Stimulated activated CD4-positive, alpha-beta T cell treated with anti-CD3 and anti-CD28 coated beads, Interleukin-2, amount 100 ng/mL, for 24 hours (primary cell): ENCODE results near the gene TRIP13.
"Not testable (repeated sequence)": the region's sequence is repeated elsewhere in the genome, so short reads cannot be mapped to it uniquely, and the experiment has no call there.

Source experiments
- DNase-seq, 2 donors: peaks; one replicate each; pipeline ENCODE4 v3.0.0-alpha.2; 2020

Gene TRIP13

DNA sequence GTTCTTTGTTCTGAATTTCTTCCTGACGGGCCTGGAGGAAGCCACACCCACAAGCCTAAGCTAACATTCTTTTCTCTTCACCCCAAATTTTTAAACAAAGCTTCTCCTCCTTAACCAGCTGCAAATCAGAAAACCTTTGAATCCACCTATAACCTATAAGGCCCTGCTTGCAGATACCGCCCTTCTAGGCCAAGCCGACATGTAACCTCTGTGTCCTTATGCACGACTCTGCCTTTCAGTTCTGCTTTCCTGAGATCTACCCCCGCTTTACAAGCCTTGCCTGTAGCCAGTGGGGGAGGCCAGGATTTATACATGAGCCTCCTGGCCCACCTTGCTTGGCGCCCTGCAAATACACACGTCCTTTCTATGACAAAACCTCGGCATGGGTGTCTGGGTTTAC lies 19.4 kb upstream of the TRIP13 start:
- no peak for DNase-seq

DNA sequence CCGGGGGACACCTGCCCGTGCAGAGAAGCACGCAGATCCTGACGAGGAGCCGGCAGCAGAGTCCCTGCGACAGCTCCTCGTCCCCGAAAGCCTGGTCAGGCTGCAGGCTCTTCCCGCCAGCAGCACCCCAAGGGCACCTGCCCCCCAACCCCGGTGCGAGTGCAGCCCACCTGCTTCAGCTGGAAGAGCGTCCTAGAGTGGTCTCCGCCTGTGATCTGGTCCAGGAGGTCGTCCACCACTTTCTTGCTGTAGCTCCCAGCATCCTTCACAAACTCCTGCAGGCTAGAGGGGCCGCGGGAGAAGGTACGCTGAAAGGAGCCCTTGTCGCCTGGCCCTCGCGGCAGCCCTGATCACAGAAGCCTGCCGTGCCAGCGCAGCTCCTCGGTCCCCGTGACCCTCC lies 16.8 kb upstream of the TRIP13 start:
- DNase-seq, result no peak

DNA sequence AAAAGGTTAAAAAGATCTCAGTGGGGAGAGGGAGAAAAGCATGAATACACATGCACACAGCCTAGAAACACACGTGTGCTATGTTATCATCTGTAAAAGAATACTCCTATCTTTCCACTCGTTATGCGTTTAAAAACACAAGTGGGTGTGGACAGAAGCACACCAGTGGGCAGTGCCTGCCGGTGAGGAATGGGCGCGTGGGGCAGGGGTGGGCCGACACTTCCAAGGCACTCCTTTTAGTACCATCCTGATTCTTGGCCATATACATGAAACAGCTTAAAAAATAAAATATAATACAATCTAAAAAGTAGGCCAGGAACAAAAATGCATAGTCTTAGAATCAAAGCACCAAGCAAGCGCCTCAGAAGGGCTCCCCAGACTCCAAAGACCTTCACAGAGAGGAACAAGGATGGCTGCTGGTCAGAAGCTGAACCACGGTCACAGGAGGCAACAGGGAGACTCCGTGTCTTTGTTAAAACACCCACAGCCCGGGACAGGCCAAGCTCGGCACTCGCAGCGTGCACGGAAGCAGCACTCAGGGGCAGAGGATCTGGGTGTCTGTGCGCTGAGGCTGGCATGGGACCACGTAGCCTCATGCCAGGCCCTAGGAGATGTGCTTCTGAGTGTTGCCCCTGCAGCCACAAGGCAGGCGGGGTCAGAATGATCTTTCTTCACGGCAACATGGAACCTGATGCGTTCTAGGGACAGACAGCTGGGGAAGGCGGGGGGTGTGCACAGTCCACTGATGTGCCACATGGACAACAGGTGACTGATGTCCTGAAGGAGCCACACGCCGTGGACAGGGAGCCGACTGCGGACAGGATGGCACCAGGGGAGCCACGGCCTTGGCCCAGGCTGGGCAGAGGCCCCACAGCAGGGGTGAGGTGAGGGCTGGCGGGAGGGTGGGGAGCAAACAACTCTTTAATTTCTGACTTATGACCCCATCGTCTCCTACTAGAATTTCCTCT lies 16.0 kb upstream of the TRIP13 start:
- DNase-seq, result no peak

DNA sequence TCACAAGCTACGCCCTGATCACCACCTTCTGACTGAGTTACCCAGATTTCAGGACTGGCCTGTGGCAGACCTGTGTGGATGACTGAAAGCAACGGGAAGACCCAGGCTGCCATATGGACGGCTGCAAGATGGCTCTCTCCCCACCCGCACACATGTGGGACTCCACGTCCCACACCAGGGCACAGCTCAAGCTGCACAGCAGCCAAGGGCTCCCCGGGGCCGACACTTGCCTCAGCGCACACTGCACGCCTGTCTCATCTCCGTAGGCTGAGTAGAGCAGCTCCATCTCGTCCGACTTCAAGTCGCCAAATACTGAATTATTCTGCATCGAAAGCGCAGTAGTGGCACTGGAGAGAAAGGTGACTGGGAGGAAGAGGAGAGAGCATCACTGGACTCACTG lies 14.6 kb upstream of the TRIP13 start:
- DNase-seq, result no peak

DNA sequence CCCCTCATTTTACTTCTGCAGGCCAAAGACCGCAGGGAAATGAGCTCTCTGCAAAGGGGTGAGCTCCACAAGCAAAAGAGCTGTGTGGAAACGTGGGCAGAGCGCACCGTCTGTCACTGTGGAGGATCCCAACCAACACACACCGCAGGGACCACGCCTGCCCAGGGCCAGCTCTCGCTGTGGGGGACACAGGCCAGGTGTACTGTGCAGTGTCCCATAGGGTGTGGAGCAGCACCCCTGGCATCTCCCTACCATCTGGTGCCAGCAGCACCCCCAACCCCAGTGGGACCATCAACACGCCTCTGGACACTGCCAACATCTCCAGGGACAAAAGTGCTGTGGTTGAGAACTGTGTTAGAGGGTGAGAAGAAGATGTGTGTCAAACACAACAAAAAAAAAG lies 14.0 kb upstream of the TRIP13 start:
- DNase-seq, result not testable (repeated sequence)

DNA sequence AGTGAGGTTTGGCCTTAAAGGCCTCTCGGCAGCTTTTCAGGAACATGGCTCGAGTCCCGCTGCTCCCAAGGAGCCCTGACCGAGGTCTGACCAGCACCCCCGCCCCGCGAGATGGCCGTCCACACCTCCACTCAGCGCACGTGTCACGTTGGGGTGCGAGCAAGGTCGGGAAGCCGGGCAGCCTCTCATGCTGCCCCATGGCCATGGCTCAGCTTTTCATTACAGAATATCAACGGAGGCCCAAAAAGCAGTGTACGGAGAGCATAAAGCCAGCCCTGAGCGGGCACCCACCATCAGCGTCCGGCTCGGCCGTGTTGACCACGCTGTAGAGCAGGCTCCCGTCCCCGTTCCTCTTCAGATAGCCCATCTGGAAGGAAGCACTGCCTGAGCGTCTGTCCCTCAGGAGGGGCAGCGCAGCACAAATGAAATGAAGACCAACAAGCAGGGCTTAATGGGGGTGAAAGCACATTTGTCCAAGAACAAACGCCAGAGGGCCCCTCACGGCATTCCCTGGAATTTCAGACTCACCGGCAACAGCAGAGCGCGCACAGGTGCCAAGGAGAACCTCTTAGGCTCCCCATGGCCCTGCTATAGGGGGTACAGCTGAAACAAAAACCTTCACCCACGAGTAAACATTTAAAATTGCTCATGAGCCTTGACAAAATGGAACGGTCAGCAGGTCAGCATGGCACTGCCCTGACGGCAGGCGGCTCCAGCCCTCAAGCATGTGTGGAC lies 11.7 kb upstream of the TRIP13 start:
- DNase-seq, result no peak

DNA sequence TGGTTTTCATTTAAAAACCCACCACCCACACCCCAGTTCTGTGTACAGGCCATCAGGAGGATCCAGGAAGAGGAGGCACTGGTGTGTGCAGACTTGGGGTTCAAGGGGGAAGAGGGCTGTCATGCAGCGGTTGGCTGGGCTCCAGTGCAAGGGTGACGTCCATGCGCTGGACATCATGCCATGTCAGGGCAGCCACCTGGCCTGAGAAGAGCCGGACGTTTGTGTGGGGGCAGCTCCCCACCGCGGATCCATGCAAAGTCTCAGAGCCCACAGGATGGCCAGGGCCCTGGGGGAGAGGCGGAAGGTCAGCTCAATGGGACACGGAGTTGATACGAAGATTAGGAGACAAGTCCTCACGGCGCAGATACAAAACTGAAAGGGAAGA lies 11.1 kb upstream of the TRIP13 start:
- no peak for DNase-seq

DNA sequence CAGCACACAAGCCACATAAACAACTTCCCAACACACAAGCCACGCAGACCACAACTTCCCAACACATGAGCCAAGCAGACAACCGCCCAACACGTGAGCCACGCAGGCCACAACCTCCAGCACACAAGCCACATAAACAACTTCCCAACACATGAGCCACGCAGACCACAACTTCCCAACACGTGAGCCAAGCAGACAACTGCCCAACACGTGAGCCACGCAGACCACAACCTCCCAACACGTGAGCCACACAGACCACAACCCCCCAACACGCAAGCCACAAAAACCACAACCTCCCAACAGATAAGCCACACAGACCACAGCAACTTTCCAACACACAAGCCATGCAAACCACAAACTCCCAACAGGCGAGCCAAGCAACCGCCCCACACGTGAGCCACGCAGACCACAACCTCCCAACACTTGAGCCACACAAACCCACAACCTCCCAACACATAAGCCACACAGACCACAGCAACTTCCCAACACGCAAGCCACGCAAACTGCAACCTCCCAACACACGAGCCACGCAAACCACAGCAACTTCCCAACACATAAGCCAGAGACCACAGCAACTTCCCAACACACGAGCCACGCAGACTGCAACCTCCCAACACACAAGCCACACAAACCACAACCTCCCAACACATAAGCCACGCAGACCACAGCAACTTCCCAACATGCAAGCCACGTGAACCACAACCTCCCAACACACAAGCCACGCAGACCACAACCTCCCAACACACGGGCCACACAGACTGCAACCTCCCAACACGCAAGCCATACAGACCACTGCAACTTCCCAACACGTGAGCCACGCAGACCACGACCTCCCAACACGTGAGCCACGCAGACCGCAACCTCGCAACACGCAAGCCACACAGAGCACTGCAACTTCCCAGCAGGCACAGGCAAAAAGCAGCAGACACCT lies 10.2 kb upstream of the TRIP13 start:
- DNase-seq, result no peak

DNA sequence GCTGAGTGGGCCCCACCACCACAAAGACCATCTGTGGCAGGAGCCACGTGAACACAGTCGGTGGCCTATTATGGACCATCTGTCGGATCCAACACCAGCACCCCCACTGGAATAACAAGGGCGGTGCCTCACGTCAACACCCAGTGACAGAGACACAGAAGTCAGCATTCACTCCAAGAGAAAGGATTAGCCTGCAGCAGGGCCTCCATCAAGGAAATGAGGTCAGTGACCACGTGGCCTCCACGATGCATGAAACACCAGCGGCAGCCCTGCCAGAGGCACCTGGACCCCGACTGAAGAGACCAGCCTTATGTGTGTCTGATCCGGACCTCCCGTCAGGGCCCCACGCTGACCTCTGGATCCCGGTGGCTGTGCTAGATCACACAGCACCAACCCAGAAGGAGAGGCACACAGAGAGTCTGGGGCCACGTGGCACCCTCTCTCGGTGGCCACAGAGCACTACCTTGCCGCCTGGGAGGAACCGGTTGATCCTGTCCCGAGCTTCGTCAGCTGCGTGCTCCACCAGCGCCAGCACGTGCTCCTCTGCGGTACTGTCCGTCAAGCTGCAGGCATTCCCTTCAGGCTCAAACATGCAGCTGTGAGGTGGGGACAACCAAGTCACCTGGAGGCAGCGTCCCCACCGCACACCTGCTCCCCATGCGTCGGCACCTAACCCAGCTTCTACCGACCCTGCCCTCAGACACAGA lies 9.1 kb upstream of the TRIP13 start:
- no peak for DNase-seq

DNA sequence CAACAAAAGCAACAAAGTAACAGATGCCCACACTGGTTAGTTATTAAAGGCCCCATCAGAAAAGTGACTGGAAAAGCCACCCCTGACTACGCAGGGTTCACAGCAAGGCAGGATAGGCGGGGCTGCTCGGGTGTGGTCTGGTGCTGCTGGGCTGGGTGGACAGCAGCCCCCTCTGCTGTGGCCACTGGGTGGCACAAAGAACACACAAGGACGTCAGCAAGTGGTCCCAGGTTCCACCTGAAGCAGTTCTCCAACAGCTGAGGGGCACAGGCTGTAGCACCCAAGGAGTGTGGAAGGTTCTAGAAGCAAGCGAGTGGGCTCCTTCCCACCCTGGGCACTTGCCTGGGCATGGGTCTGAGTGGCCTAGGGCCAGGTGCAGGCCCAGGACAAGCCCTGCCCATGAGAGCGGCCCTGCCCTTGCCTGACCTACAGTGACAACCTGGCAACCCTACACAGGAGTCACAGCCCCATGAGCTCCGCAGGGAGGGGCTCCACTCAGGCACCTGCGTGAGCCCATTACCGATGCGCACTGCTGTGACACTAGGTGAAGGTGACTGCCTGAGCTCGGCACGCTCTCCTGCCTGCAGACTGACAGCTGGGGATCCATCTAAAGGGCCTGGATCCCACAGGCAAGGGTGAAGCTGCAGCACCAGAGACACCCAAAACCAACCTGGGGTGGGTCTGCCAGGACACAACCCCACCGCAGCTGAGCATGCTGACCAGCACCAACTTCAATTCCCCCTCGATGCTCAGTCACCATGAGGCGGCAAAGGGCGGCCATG lies 8.1 kb upstream of the TRIP13 start:
- no peak for DNase-seq

DNA sequence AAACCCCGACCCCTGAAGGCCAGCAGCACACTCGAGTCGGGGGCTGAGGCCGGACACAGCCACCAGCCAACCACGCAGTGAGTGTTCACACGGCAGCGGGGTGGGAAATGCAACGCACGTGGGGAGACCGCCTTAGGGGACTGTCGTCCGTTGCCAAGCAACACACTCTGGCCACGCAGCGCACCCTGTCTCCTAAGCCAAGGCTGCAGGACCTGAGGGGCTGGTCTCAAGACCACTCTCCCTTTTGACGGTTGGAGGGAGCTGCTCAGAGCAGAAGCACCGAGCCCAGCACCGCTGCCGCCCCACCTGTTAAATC lies 7.6 kb upstream of the TRIP13 start:
- DNase-seq, result no peak

DNA sequence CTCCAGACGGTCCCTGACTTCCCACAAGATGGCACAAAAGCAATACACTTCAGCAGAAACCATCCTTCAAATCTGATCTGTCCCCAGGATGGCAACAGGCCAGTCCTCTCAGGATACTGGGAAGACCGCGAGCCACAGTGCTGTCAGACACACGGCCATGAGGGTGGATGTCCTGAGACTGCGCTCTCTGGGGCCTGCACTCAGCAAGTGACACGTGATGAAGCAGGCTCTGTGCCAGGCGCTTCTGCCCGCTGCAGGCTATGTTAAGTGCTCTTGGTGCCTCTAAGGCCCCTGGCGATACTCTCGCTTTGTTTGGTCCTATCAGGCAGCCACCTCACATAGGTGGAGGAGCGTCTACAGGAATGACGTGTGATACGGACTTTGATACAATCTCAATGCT lies 7.2 kb upstream of the TRIP13 start:
- no peak for DNase-seq

DNA sequence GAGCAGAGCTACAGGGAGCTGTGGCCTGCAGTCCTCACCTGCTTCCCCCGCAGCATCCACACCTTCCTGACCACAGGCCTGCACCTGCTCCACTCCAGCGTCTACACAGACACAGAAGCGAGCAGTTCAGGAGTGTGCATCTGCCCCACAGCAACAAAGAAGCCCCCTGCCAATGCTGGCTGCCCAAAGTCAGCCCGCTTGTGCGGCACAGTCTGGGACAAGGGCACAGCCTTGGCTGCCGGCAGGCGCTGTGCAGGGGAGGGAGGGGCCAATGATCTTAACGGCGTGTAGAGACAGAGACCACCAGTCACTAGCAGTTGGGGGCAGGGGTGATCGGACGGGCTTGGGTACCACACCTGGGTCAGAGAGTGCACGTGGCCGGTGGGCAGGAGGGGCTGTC lies 6.6 kb upstream of the TRIP13 start:
- DNase-seq, result no peak

DNA sequence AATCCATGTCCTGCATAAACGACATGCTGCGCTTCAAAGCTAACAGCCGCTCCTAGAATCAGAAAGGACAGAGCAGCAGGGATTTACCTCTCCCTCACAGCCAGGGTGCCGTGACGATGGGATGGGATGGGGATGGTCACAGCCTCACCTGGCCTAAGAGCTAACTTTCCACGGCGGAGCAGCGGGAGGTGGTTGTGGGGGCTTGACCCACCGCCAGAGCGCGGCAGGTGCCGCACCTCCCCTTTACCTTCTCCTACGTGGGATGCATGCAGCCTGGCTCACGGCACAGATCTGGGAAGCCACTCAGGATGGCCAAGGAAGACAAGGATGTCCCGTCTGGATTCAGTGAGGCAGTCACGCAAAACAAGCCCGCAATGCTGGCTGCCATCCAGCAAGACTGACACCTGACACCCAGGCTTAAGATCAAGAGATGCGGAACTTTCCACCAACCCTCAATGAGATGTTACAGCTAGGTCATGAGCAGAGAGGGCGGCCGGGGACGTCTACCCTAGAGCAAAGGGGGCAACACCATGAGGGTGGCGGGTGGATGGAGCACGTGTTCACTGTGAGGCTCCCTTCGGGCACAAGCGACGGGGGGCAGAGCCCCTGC lies 5.9 kb upstream of the TRIP13 start:
- DNase-seq, result no peak

DNA sequence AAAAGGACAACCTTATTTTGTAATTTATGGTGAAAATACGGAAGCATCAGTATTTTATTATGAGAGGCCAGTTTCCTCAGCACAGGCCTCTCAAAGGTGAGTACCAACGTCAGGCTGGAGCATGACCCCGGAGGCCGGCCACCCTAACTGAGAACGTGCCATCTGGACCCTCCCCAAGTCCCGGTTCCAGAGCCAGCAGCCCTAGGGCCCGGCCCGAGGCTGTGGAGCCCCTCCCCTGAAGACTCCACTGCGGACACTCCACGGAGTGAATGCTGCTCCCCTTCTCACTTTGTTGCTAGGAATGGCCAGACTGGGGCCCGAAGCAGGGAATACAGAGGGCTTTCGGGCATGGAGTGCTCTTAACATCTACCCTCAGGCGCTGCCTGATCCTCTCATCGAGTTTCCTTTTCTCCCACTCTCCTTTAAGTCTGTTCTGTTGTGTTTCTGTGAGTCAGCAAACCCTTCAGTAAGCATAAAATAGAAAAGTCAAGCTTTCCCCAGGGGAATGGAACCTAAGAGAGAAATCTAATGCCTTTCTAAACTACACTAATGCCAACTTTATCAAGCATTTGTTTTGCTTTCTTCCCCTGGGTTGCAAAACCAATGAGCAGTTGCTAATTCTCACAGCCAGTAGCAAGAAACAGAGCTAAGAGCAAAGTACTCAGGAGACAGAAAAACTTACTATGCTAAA lies 4.6 kb upstream of the TRIP13 start:
- no peak for DNase-seq

DNA sequence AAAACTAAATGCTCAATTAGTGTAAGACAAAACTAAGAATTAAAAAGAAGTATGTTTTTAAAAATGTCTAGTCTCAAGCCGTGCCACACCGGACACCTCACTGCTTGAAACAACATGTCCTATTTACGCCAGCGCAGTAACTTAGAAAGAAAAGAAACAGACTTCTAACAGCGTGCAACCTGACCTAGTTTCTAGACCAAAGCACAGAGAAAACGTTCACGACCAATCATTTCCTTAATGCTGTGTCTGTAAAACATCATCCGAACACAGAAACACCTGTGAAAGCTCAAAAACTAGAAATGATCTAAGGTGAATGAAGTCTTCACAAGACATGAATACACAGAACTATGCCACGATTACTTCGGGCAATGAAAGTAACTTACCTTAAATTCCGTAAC lies 4.0 kb upstream of the TRIP13 start:
- DNase-seq, result no peak

DNA sequence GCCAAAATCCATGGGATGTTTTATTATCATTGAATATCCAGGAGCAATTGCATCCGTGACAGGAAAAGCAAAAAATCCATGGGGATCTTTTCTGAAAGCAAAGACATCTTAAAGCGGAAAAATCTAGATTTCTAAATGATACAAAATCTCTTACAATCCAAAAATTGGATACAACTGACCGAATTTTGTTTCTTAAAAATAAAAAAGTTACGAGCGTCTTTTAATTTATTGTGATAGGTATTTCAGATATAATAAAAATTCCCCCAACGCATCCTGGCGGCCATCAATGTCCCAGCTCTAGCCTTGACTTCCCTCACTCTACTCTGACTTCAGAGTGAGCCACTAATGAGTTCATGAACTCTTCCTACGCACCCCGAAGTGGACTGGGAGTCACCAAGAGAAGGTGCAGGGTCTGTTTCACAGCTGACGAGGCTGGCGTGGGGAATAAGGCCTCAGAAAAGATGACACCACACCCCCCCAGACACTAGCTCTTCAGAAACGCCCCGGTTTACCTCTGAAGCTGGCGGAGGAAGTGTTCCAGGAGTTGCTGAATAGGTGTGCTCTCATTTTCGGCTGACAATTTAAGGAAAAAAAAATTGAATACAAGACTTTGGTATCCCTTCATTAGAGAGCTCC lies 3.5 kb upstream of the TRIP13 start:
- DNase-seq, result no peak

DNA sequence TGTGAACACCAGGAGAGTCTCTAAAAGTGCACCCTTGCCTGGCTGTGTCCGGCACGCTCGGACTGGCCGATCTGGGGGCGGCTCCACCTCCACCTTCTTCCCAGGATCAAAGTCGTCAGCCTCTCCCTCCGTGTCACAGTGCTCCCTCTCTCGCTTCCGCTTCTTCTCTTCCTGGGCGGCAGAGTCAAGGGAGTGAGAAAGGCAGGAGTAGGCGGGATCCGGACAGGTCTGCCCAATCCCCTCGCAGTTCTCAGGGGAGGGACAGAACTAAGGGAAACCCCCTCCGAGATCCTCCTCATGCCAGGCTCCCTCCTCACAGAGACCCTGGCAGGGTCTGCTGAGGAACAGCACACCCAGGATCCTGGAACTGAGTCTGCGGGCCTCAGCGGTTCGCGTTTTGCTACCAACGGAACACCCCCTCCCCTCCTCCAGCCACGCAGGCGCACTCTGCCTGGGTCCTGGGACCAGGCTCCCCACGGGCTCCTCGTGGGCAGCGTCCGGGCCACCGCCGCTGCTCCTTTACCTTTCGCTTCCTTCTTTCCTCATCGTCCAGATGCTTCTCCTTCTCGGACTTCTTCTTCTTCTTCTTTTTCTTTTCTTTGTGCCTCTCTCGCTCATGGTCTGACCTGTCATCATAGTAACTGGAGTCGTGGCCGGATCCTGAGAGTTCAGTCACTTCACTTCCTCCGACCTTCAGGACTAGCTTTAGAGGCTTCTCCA lies 1.4 kb upstream of the TRIP13 start:
- DNase-seq, result no peak

DNA sequence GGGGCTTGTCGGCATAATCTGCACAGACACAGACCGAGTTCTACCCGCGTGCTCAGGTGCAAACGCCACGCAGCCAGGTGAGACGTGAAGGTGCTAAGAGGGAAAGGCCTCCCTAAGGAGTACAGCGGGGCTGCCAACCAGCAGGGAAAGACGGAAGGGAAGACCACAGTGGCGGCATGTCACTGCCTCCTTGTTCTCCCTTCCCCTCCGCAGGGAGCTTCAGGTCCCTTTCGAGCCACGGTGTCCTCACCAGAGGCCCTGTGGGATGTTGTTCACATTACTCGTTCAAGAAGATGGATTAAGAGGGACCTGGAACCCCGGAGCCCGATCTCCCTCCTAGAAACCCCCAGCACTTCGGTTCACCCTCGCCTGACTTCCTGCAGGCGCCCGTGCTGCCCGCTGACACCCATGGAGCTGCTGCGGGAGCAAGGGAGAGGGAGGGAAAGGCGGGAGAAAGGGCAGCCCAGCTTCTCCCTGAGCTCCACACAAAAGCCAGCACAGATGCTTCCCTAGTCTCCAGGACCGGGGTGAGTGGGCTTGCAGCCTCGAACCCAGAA lies 769 bp upstream of the TRIP13 start:
- no peak for DNase-seq
